HepG2 (cell line): ENCODE measurements around the gene NT5C1B. TPM values are rescaled to one million over a fixed set of nuclear protein-coding genes. Genes with fewer than 3 reads are reported as not detected.

ENCODE experiments used
- BCL6 ChIP-seq: IDR thresholded peaks from 2 replicates; pipeline ENCODE4 v1.6.1; 2016; ENCODE audit warnings: missing genetic modification reagents, missing compliant biosample characterization
- CEBPB ChIP-seq: IDR thresholded peaks from 2 replicates; pipeline ENCODE4 v1.6.1; 2011; ENCODE audit warnings: low read depth, low read length, improper control_type of control experiment, borderline replicate concordance
- ETV6 ChIP-seq: sonication (generic); formaldehyde crosslinking; conservative IDR thresholded peaks from 2 replicates; pipeline ENCODE4 v1.4.0; 2020; ENCODE audit warnings: missing genetic modification reagents
- HMG20A ChIP-seq: IDR thresholded peaks from 2 replicates; pipeline ENCODE4 v1.6.1; 2016; ENCODE audit warnings: borderline replicate concordance
- HNRNPUL1 ChIP-seq: fragments of 200-400 bp; formaldehyde crosslinking; IDR thresholded peaks from 2 replicates; pipeline ENCODE4 v1.6.1; 2017; ENCODE audit warnings: low read depth, mild to moderate bottlenecking, low read length, moderate library complexity
- JDP2 ChIP-seq: sonication (generic); formaldehyde crosslinking; IDR thresholded peaks from 2 replicates; pipeline ENCODE4 v1.8.1; 2022; ENCODE audit warnings: missing genetic modification reagents, borderline replicate concordance
- NR2F1 ChIP-seq, 2 experiments: fragments of 450-650 bp in 1 of 2; formaldehyde crosslinking in 1 of 2; IDR thresholded peaks; 2 replicates each; pipeline versions ENCODE4 v1.5.0 to v1.6.1; 2016 to 2020; ENCODE audit warnings: mild to moderate bottlenecking in 1 of 2, missing compliant biosample characterization in 1 of 2, missing genetic modification reagents in 1 of 2, moderate library complexity in 1 of 2
- REPIN1 ChIP-seq: sonication (generic); formaldehyde crosslinking; IDR thresholded peaks from 2 replicates; pipeline ENCODE4 v1.8.0; 2022; ENCODE audit warnings: missing genetic modification reagents, low read depth, mild to moderate bottlenecking, borderline replicate concordance
- SRF ChIP-seq: IDR thresholded peaks from 2 replicates; pipeline ENCODE4 v1.6.1; 2011; ENCODE audit warnings: mild to moderate bottlenecking, low read depth, low read length, moderate library complexity
- THRA ChIP-seq: sonication (generic); formaldehyde crosslinking; IDR thresholded peaks from 2 replicates; pipeline ENCODE4 v1.4.0; 2020; ENCODE audit warnings: missing genetic modification reagents, borderline replicate concordance
- ZFP90 ChIP-seq: sonication (generic); formaldehyde crosslinking; IDR thresholded peaks from 2 replicates; pipeline ENCODE4 v1.8.0; 2022; ENCODE audit warnings: missing genetic modification reagents, mild to moderate bottlenecking, inconsistent platforms, borderline replicate concordance
- ZNF253 ChIP-seq: sonication (generic); formaldehyde crosslinking; IDR thresholded peaks from 2 replicates; pipeline ENCODE4 v1.8.0; 2022; ENCODE audit warnings: mild to moderate bottlenecking, missing genetic modification reagents, borderline replicate concordance
- ZNF282 ChIP-seq: fragments of 450-650 bp; IDR thresholded peaks from 2 replicates; pipeline ENCODE4 v1.6.1; 2018; ENCODE audit not compliant: partially characterized antibody
- ZNF383 ChIP-seq: sonication (generic); formaldehyde crosslinking; IDR thresholded peaks from 2 replicates; pipeline ENCODE4 v1.4.0; 2020; ENCODE audit warnings: missing genetic modification reagents, mild to moderate bottlenecking, borderline replicate concordance
- polyA plus RNA-seq, 8 experiments: library from polyadenylated mRNA; depleted of rRNA in 3 of 8; stranded (reverse) in 7 of 8; unstranded in 1 of 8; fragments of >200 nt; fragmentation: Illumina TruSeq in 4 of 8; extraction: Trizol in 4 of 8; gene quantifications; 2 replicates each; pipeline versions ENCODE4 v1.2.1 to v1.2.3, GENCODE V29; 2011 to 2016; ENCODE audit warnings: low read depth in 4 of 8, missing spikeins in 1 of 8, mixed read lengths in 1 of 8; ENCODE audit not compliant: insufficient read depth in 1 of 8
- total RNA-seq, 5 experiments: library from RNA; depleted of rRNA; stranded (reverse); fragments of >200 nt; fragmentation: Illumina TruSeq; extraction: Trizol; gene quantifications; 2 replicates each; pipeline ENCODE4 v1.2.3, GENCODE V29; 2016; ENCODE audit warnings: low read depth in 1 of 5
- TF ChIP-seq, protein P1 (sequence below): fragments of 450-650 bp; IDR thresholded peaks from 2 replicates; pipeline ENCODE4 v1.6.1; 2017; ENCODE audit warnings: mild to moderate bottlenecking
- TF ChIP-seq, protein P2 (sequence below): sonication (generic); formaldehyde crosslinking; IDR thresholded peaks from 2 replicates; pipeline ENCODE4 v1.4.0; 2020; ENCODE audit warnings: missing genetic modification reagents, borderline replicate concordance
- TF ChIP-seq, protein P3 (sequence below): sonication (generic); formaldehyde crosslinking; IDR thresholded peaks from 2 replicates; pipeline ENCODE4 v1.5.0; 2020; ENCODE audit warnings: missing genetic modification reagents, mild to moderate bottlenecking, borderline replicate concordance

NT5C1B gene
- total and polyA plus RNA-seq, 2 of the 13 experiments (the other 11 are each of a cell fraction or from before 2014, with no cell fraction given) = not detected

DNA sequence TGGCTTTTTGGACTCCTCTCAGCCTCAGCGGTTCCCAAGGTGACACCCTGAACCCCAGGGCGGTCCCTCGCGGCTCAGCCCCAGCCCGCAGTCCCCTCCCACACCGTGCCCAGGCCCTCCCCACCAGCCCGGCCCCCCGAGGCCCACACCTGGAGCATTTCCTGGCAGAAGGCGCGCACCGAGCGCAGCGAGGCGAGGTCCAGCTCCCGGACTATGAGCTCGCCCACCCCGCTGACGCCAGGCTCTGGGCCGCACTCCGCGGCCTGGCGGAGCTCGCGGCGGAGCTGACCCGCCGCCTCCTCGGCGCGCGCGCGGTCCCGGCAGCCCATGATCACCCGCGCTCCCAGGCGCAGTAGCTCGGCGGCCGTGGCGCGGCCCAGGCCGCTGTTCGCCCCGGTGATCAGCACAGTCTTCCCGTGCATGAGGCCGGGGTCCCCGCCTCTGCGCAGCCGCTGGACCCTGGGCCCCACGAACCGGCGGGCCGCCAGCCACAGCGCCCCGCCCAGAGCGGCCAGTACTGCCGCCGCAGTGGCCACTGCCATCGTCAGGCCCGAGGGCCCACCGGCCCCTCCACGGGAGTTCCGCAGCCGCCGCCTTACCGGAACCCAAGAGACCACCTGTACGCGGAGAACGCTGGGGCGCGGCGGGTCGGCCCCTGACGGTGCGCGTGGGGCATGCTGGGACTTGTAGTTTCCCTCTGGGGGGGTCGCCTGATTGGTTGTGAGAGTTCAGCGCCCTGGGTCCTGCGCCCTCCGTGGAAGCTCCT lies 29.2 kb downstream of the NT5C1B start, which contains the start of gene RDH14 (continued):
- TF ChIP-seq ZNF383 (0 out of 2 replicates have a peak, but pooled peaks have one; percentile 73), CEBPB (no peak), HMG20A (CRISPR knock-in tag) (0 out of 2 replicates have a peak, but pooled peaks have one; percentile 9), JDP2 (CRISPR knock-in tag) (no peak), NR2F1 (CRISPR knock-in tag; IDR thresholded peaks at IDR 0.05) (peak in 1 of 2 experiments; percentile 24; a peak in 1 of 4 replicates), HNRNPUL1 (peak; percentile 77), ZNF282 (no peak), THRA (0 out of 2 replicates have a peak, but pooled peaks have one; percentile 64), ZNF253 (CRISPR knock-in tag) (peak; percentile 75; the same call in 1 of the 2 replicates), ZFP90 (CRISPR knock-in tag) (peak; percentile 58; the same call in 1 of the 2 replicates), SRF (no peak; the same call in 1 of the 2 replicates), BCL6 (CRISPR knock-in tag) (peak; percentile 64), REPIN1 (CRISPR knock-in tag) (peak; percentile 76), ETV6 (CRISPR knock-in tag) (peak; percentile 86)
- TF ChIP-seq, protein P1, sequence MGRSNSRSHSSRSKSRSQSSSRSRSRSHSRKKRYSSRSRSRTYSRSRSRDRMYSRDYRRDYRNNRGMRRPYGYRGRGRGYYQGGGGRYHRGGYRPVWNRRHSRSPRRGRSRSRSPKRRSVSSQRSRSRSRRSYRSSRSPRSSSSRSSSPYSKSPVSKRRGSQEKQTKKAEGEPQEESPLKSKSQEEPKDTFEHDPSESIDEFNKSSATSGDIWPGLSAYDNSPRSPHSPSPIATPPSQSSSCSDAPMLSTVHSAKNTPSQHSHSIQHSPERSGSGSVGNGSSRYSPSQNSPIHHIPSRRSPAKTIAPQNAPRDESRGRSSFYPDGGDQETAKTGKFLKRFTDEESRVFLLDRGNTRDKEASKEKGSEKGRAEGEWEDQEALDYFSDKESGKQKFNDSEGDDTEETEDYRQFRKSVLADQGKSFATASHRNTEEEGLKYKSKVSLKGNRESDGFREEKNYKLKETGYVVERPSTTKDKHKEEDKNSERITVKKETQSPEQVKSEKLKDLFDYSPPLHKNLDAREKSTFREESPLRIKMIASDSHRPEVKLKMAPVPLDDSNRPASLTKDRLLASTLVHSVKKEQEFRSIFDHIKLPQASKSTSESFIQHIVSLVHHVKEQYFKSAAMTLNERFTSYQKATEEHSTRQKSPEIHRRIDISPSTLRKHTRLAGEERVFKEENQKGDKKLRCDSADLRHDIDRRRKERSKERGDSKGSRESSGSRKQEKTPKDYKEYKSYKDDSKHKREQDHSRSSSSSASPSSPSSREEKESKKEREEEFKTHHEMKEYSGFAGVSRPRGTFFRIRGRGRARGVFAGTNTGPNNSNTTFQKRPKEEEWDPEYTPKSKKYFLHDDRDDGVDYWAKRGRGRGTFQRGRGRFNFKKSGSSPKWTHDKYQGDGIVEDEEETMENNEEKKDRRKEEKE = no peak
- TF ChIP-seq, protein P2, sequence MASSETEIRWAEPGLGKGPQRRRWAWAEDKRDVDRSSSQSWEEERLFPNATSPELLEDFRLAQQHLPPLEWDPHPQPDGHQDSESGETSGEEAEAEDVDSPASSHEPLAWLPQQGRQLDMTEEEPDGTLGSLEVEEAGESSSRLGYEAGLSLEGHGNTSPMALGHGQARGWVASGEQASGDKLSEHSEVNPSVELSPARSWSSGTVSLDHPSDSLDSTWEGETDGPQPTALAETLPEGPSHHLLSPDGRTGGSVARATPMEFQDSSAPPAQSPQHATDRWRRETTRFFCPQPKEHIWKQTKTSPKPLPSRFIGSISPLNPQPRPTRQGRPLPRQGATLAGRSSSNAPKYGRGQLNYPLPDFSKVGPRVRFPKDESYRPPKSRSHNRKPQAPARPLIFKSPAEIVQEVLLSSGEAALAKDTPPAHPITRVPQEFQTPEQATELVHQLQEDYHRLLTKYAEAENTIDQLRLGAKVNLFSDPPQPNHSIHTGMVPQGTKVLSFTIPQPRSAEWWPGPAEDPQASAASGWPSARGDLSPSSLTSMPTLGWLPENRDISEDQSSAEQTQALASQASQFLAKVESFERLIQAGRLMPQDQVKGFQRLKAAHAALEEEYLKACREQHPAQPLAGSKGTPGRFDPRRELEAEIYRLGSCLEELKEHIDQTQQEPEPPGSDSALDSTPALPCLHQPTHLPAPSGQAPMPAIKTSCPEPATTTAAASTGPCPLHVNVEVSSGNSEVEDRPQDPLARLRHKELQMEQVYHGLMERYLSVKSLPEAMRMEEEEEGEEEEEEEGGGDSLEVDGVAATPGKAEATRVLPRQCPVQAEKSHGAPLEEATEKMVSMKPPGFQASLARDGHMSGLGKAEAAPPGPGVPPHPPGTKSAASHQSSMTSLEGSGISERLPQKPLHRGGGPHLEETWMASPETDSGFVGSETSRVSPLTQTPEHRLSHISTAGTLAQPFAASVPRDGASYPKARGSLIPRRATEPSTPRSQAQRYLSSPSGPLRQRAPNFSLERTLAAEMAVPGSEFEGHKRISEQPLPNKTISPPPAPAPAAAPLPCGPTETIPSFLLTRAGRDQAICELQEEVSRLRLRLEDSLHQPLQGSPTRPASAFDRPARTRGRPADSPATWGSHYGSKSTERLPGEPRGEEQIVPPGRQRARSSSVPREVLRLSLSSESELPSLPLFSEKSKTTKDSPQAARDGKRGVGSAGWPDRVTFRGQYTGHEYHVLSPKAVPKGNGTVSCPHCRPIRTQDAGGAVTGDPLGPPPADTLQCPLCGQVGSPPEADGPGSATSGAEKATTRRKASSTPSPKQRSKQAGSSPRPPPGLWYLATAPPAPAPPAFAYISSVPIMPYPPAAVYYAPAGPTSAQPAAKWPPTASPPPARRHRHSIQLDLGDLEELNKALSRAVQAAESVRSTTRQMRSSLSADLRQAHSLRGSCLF (CRISPR knock-in tag) = no peak
- TF ChIP-seq, protein P3, sequence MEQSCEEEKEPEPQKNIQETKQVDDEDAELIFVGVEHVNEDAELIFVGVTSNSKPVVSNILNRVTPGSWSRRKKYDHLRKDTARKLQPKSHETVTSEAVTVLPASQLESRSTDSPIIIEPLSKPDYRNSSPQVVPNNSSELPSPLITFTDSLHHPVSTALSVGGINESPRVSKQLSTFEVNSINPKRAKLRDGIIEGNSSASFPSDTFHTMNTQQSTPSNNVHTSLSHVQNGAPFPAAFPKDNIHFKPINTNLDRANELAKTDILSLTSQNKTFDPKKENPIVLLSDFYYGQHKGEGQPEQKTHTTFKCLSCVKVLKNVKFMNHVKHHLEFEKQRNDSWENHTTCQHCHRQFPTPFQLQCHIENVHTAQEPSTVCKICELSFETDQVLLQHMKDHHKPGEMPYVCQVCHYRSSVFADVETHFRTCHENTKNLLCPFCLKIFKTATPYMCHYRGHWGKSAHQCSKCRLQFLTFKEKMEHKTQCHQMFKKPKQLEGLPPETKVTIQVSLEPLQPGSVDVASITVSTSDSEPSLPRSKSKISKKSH (CRISPR knock-in tag) = 0 out of 2 replicates have a peak, but pooled peaks have one; percentile 34
